HCT116 (cell line): ENCODE results near the gene TMEM131. TPM values are rescaled to one million over a fixed set of nuclear protein-coding genes. Genes with fewer than 3 reads are reported as not detected.

Source experiments
- ATAC-seq: fragments of 200-7000 bp; cut with Tn5 transposase; 2 replicates; pipeline ENCODE4 v1.9.1; 2020; ENCODE audit warnings: mild to moderate bottlenecking, moderate library complexity
- BruUV-seq: library from RNA; stranded (reverse); fragments of 400-500 nt; replicated peaks from 2 replicates; lab custom pipeline; 2021; lab: Mats Ljungman, UMichigan
- CTCF ChIA-PET: fragments of 300-600 bp; sonication (Branson Sonifier 250); formaldehyde crosslinking; loops from one replicate; lab custom pipeline; 2021; ENCODE audit warnings: antibody characterized with exemption; lab: Charles Lee
- POLR2A ChIA-PET: fragments of 300-600, 350-600 bp; sonication (Branson Sonifier 250); formaldehyde crosslinking; loops from one replicate; lab custom pipeline; 2021; ENCODE audit warnings: antibody characterized with exemption; lab: Charles Lee
- RAD21 ChIA-PET, 2 experiments: fragments of 300-600 bp; sonication (Branson Sonifier 250); formaldehyde crosslinking; loops; one replicate each; lab custom pipeline; 2023; ENCODE audit warnings: low total read pairs in 2 of 2; ENCODE audit not compliant: uncharacterized antibody in 2 of 2, unreplicated experiment in 2 of 2, low non-redundant PET in 1 of 2; lab: Charles Lee
- DNase-seq: peaks from one replicate; pipeline ENCODE4 v3.0.0-alpha.2; 2010; ENCODE audit warnings: low read depth, low spot score
- H2AFZ ChIP-seq: fragments of 200-600 bp; shearing (Covaris generic), sonication (generic); 2 replicates; pipeline ENCODE4 v1.6.1; 2017; ENCODE audit warnings: low read depth, mixed run types, mixed read lengths, antibody characterized with exemption, low read length; ENCODE audit not compliant: poor library complexity, severe bottlenecking
- H3K27ac ChIP-seq: 2 replicates; pipeline ENCODE4 v1.5.1; 2012; ENCODE audit warnings: low read depth, low read length
- H3K27me3 ChIP-seq: fragments of 200-600 bp; sonication (generic); 2 replicates; pipeline ENCODE4 v1.6.1; 2016; ENCODE audit warnings: mixed run types, low read length, mixed read lengths; ENCODE audit not compliant: insufficient read depth
- H3K36me3 ChIP-seq, 2 experiments: fragments of 200-500 bp in 1 of 2; fragments of 200-600 bp in 1 of 2; sonication (Bioruptor generic) in 1 of 2; sonication (generic) in 1 of 2; 2 replicates each; pipeline versions ENCODE4 v1.5.1 to v1.6.1; 2014 to 2016; ENCODE audit warnings: low read length in 2 of 2, inconsistent platforms in 1 of 2, mixed read lengths in 1 of 2, mixed run types in 1 of 2; ENCODE audit not compliant: insufficient read depth in 2 of 2, control insufficient read depth in 1 of 2
- H3K4me1 ChIP-seq, 2 experiments: fragments of 200-600 bp in 1 of 2; sonication (generic) in 1 of 2; 2 replicates each; pipeline versions ENCODE4 v1.5.1 to v1.6.1; 2012 to 2017; ENCODE audit warnings: low read length in 2 of 2, inconsistent platforms in 1 of 2, mild to moderate bottlenecking in 1 of 2, mixed read lengths in 1 of 2, mixed run types in 1 of 2, moderate library complexity in 1 of 2; ENCODE audit not compliant: insufficient read depth in 2 of 2, control insufficient read depth in 1 of 2
- H3K4me2 ChIP-seq: fragments of 200-600 bp; sonication (generic); 2 replicates; pipeline ENCODE4 v1.6.1; 2017; ENCODE audit warnings: mixed run types, low read length, mixed read lengths
- H3K4me3 ChIP-seq, 2 experiments: fragments of 200-600 bp in 1 of 2; sonication (generic) in 1 of 2; replicated peaks in 1 of 2; 2 replicates each; pipeline ENCODE4 v1.5.1; 2011 to 2016; ENCODE audit warnings: low read length in 2 of 2, control low read depth in 1 of 2, low read depth in 1 of 2, mild to moderate bottlenecking in 1 of 2, mixed read lengths in 1 of 2, mixed run types in 1 of 2
- H3K79me2 ChIP-seq: fragments of 200-600 bp; sonication (generic); 2 replicates; pipeline ENCODE4 v1.6.1; 2017; ENCODE audit warnings: mild to moderate bottlenecking, mixed run types, low read length, moderate library complexity, mixed read lengths; ENCODE audit not compliant: insufficient read depth
- H3K9ac ChIP-seq: fragments of 200-600 bp; sonication (generic); 2 replicates; pipeline ENCODE4 v1.6.1; 2016; ENCODE audit warnings: low read length, mixed read lengths
- H3K9me2 ChIP-seq: fragments of 200-600 bp; sonication (generic), shearing (Covaris generic); 2 replicates; pipeline ENCODE4 v1.6.1; 2017; ENCODE audit warnings: mixed run types, mild to moderate bottlenecking, moderate library complexity; ENCODE audit not compliant: insufficient read depth
- H3K9me3 ChIP-seq, 2 experiments: fragments of 200-500 bp in 1 of 2; fragments of 200-600 bp in 1 of 2; sonication (Bioruptor generic) in 1 of 2; sonication (generic) in 1 of 2; 2 replicates each; pipeline ENCODE4 v1.6.1; 2014 to 2017; ENCODE audit warnings: low read length in 2 of 2, mixed read lengths in 2 of 2, inconsistent platforms in 1 of 2, low read depth in 1 of 2, mild to moderate bottlenecking in 1 of 2, mixed run types in 1 of 2, moderate library complexity in 1 of 2; ENCODE audit not compliant: control insufficient read depth in 1 of 2, insufficient read depth in 1 of 2
- H4K20me1 ChIP-seq: fragments of 200-600 bp; sonication (generic), shearing (Covaris generic); 2 replicates; pipeline ENCODE4 v1.6.1; 2017; ENCODE audit warnings: mixed run types, mild to moderate bottlenecking, moderate library complexity; ENCODE audit not compliant: insufficient read depth
- CBX3 ChIP-seq: IDR thresholded peaks from 2 replicates; pipeline ENCODE4 v1.6.1; 2012; ENCODE audit warnings: low read depth
- CTCF ChIP-seq, 3 experiments: fragments of 200-600 bp in 1 of 3; sonication (generic) in 1 of 3; IDR thresholded peaks in 2 of 3; conservative IDR thresholded peaks in 1 of 3; 2 replicates each; pipeline ENCODE4 v1.5.1; 2012 to 2017; ENCODE audit warnings: low read depth in 2 of 3, low read length in 2 of 3, antibody characterized with exemption in 1 of 3, borderline replicate concordance in 1 of 3, control low read depth in 1 of 3, mild to moderate bottlenecking in 1 of 3, mixed read lengths in 1 of 3, mixed run types in 1 of 3, moderate library complexity in 1 of 3; ENCODE audit not compliant: insufficient read depth in 1 of 3
- FOSL1 ChIP-seq: IDR thresholded peaks from 2 replicates; pipeline ENCODE4 v1.6.1; 2012; ENCODE audit warnings: low read depth
- POLR2A ChIP-seq: IDR thresholded peaks from 2 replicates; pipeline ENCODE4 v1.7.0; 2011; ENCODE audit warnings: borderline replicate concordance; ENCODE audit not compliant: insufficient read depth, insufficient read length; ENCODE audit errors: extremely low read depth
- RAD21 ChIP-seq: IDR thresholded peaks from 2 replicates; pipeline ENCODE4 v1.6.1; 2012; ENCODE audit warnings: low read depth, mild to moderate bottlenecking
- SIN3A ChIP-seq: IDR thresholded peaks from 2 replicates; pipeline ENCODE4 v1.6.1; 2012; ENCODE audit warnings: low read depth
- SRF ChIP-seq: IDR thresholded peaks from 2 replicates; pipeline ENCODE4 v1.6.1; 2012; ENCODE audit warnings: low read depth
- TCF7L2 ChIP-seq: IDR thresholded peaks from 2 replicates; pipeline ENCODE4 v1.7.0; 2011; ENCODE audit warnings: borderline replicate concordance, inconsistent platforms; ENCODE audit not compliant: insufficient read depth, insufficient read length; ENCODE audit errors: extremely low read depth
- ZBTB33 ChIP-seq: IDR thresholded peaks from 2 replicates; pipeline ENCODE4 v1.6.1; 2011; ENCODE audit warnings: mild to moderate bottlenecking, low read length, moderate library complexity; ENCODE audit not compliant: insufficient replicate concordance; ENCODE audit errors: extremely low read depth
- intact Hi-C: fragments of 100-400 bp; cut with micrococcal nuclease; formaldehyde crosslinking; loops from 2 replicates; pipeline ENCODE4 v1.10.0; 2022
- total RNA-seq: library from RNA; stranded (reverse); gene quantifications from one replicate; pipeline ENCODE4 v1.2.1, GENCODE V29; 2021; ENCODE audit not compliant: unreplicated experiment
- TF ChIP-seq, protein P1 (sequence below): IDR thresholded peaks from 2 replicates; pipeline ENCODE4 v1.6.1; 2012
- TF ChIP-seq, protein P2 (sequence below): IDR thresholded peaks from 2 replicates; pipeline ENCODE4 v1.6.1; 2012

Gene TMEM131
- total RNA-seq, 1 experiment from 2014 or later, result 51.5 TPM

DNA sequence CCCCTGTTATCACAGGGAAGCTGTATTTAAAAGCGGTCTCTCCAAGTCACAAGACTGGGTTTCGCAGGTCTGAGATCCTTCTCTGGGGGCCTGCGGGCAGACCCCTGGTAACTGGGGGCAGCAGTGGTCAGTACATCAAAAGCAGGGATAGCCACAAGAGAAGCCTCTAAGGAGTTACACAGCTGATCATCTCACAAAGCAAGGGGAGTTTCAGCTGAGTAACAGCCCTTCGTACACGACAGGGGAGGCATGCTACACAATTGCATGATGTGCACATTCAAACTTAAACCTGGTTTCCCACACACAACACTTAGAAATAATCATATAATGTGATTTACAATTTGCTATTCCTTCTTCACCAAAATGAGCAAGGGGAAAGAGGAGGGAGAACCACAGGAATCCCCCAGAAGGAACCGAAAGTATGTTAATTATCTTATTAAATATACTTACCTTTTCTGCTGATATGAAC is 87.5 kb downstream of the TMEM131 start:
- POLR2A ChIA-PET, result no interaction called here
- BruUV-seq, result no TSS peak
- H3K9ac ChIP-seq, result no peak overlapping the region
- no peak overlapping the region for H2AFZ ChIP-seq
- H4K20me1 ChIP-seq, result no peaks in the 10 kb centered on the region
- no peaks in the 10 kb centered on the region for H3K9me2 ChIP-seq
- intact Hi-C loops, result no loop called here
- DNase-seq, result no peak
- CTCF ChIA-PET, result no interaction called here
- H3K36me3 ChIP-seq, result no peaks in the 10 kb centered on the region
- H3K4me2 ChIP-seq, result no peak overlapping the region
- no peaks in the 10 kb centered on the region for H3K27me3 ChIP-seq
- no peaks in the 10 kb centered on the region for H3K9me3 ChIP-seq
- no peak for ATAC-seq
- peaks cover 0 to 18% of the 10 kb centered on the region in 2 experiments; a peak in 1 of 4 replicates for H3K4me1 ChIP-seq
- peaks cover 34% of the 10 kb centered on the region for H3K79me2 ChIP-seq
- RAD21 ChIA-PET, result no interaction called here
- H3K4me3 ChIP-seq, result no peak overlapping the region
- no peak overlapping the region for H3K27ac ChIP-seq
- no peak for TF ChIP-seq ZBTB33

DNA sequence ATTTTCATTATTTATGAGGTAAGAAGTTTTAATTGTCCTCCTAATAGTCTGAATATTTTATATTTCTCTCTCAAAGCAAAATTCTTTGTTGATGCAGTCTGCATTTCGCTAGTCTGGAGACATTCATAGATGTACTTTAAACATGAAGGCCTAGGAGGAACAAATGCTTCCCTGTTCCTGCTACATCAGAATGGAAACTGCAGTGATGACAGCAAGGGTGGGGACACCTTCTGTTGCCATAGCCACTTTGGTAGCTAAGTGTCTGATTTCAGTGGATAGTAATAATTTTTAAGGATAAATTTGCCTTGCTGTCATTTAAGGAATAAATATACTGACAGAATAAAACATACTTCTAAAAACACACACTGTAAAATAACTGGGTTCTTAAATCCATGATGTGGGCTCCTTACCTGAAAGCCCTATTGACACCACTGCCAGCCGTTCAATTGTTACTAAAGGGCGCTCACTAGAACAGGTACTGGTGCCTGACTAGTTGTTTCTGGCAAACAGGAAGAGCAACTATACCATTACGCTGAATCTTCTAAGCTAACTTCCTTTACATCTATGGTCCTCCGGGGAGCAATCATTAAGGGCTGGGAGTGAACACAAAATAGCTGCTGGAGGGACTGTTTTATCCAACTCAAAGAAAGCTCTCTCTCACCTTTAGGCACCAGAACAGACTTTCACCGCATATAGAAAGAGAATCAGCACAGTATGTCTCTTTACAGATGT is 88.2 kb downstream of the TMEM131 start:
- RAD21 ChIA-PET, result no interaction called here
- no peak overlapping the region for H3K4me2 ChIP-seq
- no peak overlapping the region for H3K9ac ChIP-seq
- peaks cover 0 to 25% of the 10 kb centered on the region in 2 experiments; a peak in 1 of 4 replicates for H3K4me1 ChIP-seq
- no peak overlapping the region for H3K4me3 ChIP-seq
- intact Hi-C loops, result no loop called here
- H3K9me3 ChIP-seq, result no peaks in the 10 kb centered on the region
- BruUV-seq, result no TSS peak
- peaks cover 28% of the 10 kb centered on the region for H3K79me2 ChIP-seq
- no peaks in the 10 kb centered on the region for H3K36me3 ChIP-seq
- DNase-seq, result no peak
- no peak overlapping the region for H2AFZ ChIP-seq
- POLR2A ChIA-PET, result no interaction called here
- H3K9me2 ChIP-seq, result no peaks in the 10 kb centered on the region
- no peak for ATAC-seq
- H3K27me3 ChIP-seq, result no peaks in the 10 kb centered on the region
- CTCF ChIA-PET, result no interaction called here
- H4K20me1 ChIP-seq, result no peaks in the 10 kb centered on the region
- no peak overlapping the region for H3K27ac ChIP-seq
- TF ChIP-seq, protein P1, sequence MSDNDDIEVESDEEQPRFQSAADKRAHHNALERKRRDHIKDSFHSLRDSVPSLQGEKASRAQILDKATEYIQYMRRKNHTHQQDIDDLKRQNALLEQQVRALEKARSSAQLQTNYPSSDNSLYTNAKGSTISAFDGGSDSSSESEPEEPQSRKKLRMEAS, result no peak
- TF ChIP-seq RAD21 (no peak), CBX3 (no peak), CTCF (IDR thresholded peaks at IDR 0.05 in 2 of 3, conservative IDR thresholded peaks at IDR 0.05 in 1 of 3; ENCODE audit: borderline replicate concordance in 1 of 3, insufficient read depth in 1 of 3, low read depth in 2 of 3, low read length in 2 of 3) (no peak), FOSL1 (no peak), SRF (no peak), POLR2A (no peak), SIN3A (no peak), TCF7L2 (no peak)
- TF ChIP-seq, protein P2, sequence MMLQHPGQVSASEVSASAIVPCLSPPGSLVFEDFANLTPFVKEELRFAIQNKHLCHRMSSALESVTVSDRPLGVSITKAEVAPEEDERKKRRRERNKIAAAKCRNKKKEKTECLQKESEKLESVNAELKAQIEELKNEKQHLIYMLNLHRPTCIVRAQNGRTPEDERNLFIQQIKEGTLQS, result no peak
